B cell (primary cell): ENCODE measurements around the gene MRTFA. TPM values are rescaled to one million over a fixed set of nuclear protein-coding genes. Genes with fewer than 3 reads are reported as not detected.

Experiments
- ATAC-seq: fragments of 200-7000 bp; cut with Tn5 transposase; one replicate; pipeline ENCODE4 v1.10.0; 2021; ENCODE audit warnings: low read depth, mild to moderate bottlenecking, moderate number of reproducible peaks, moderate library complexity
- CTCF ChIA-PET: fragments of 350-600 bp; sonication (Branson Sonifier 250); formaldehyde crosslinking; loops from one replicate; lab custom pipeline; 2021; ENCODE audit warnings: antibody characterized with exemption, inconsistent platforms; lab: Charles Lee
- POLR2A ChIA-PET: fragments of 350-600 bp; sonication (Branson Sonifier 250); formaldehyde crosslinking; loops from one replicate; lab custom pipeline; 2021; ENCODE audit warnings: antibody characterized with exemption; lab: Charles Lee
- DNase-seq: peaks from one replicate; pipeline ENCODE4 v3.0.0; 2013
- H2AFZ ChIP-seq: 2 replicates; pipeline ENCODE4 v1.6.1; 2012; ENCODE audit warnings: mild to moderate bottlenecking, low read depth, low read length; ENCODE audit not compliant: insufficient read depth, poor library complexity, severe bottlenecking
- H3K27ac ChIP-seq, 2 donors: 1 replicate in 1 of 2; 2 replicates in 1 of 2; pipeline ENCODE4 v1.5.1; 2012 to 2013; ENCODE audit warnings: low read length in 2 of 2, mild to moderate bottlenecking in 2 of 2, moderate library complexity in 1 of 2
- H3K27me3 ChIP-seq, 4 experiments: fragments of 200-600 bp in 1 of 4; sonication (generic) in 1 of 4; replicated peaks in 1 of 4; 1 replicate in 2 of 4; 2 replicates in 2 of 4; pipeline versions ENCODE4 v1.6.1 to v1.7.0; 2013 to 2016; ENCODE audit warnings: low read length in 3 of 4, mild to moderate bottlenecking in 2 of 4, mixed read lengths in 1 of 4, moderate library complexity in 1 of 4; ENCODE audit not compliant: insufficient read depth in 4 of 4, control insufficient read depth in 3 of 4; ENCODE audit errors: control extremely low read depth in 1 of 4
- H3K36me3 ChIP-seq, 2 experiments: replicated peaks in 1 of 2; 1 replicate in 1 of 2; 2 replicates in 1 of 2; pipeline versions ENCODE4 v1.6.1 to v1.7.1; 2013; ENCODE audit warnings: low read length in 1 of 2; ENCODE audit not compliant: insufficient read depth in 2 of 2, control insufficient read depth in 1 of 2; ENCODE audit errors: control extremely low read depth in 1 of 2, extremely low read depth in 1 of 2
- H3K4me1 ChIP-seq, 2 donors: fragments of 200-600 bp in 1 of 2; sonication (generic) in 1 of 2; 1 replicate in 1 of 2; 2 replicates in 1 of 2; pipeline versions ENCODE4 v1.5.1 to v1.6.1; 2013 to 2017; ENCODE audit warnings: low read length in 2 of 2; ENCODE audit not compliant: control insufficient read depth in 2 of 2, insufficient read depth in 2 of 2
- H3K4me2 ChIP-seq: replicated peaks from 2 replicates; pipeline ENCODE3; 2012; ENCODE audit warnings: mild to moderate bottlenecking, low read depth, low read length; ENCODE audit not compliant: poor library complexity, severe bottlenecking
- H3K4me3 ChIP-seq, 5 experiments: fragments of 200-600 bp in 1 of 5; sonication (generic) in 1 of 5; 1 replicate in 3 of 5; 2 replicates in 2 of 5; pipeline versions ENCODE4 v1.5.1 to v1.7.0; 2011 to 2016; ENCODE audit warnings: low read length in 4 of 5, mild to moderate bottlenecking in 4 of 5, low read depth in 2 of 5, control low read depth in 1 of 5, moderate library complexity in 1 of 5; ENCODE audit not compliant: insufficient read depth in 1 of 5; ENCODE audit errors: control extremely low read depth in 1 of 5, extremely low read depth in 1 of 5
- H3K79me2 ChIP-seq: fragments of 200-600 bp; sonication (generic); one replicate; pipeline ENCODE4 v1.6.0; 2016; ENCODE audit warnings: low read length; ENCODE audit not compliant: control insufficient read depth, insufficient read depth
- H3K9ac ChIP-seq: fragments of 200-600 bp; sonication (generic); 2 replicates; pipeline ENCODE4 v1.6.1; 2017; ENCODE audit warnings: mild to moderate bottlenecking, low read length, moderate library complexity
- H3K9me3 ChIP-seq, 3 donors: one replicate each; pipeline versions ENCODE4 v1.6.1 to v1.7.1; 2013; ENCODE audit warnings: low read length in 2 of 3; ENCODE audit not compliant: control insufficient read depth in 2 of 3, insufficient read depth in 1 of 3; ENCODE audit errors: control extremely low read depth in 1 of 3
- H4K20me1 ChIP-seq: 2 replicates; pipeline ENCODE4 v1.6.0; 2012; ENCODE audit warnings: mild to moderate bottlenecking, low read length; ENCODE audit not compliant: insufficient read depth, control insufficient read depth, poor library complexity, severe bottlenecking
- H3K27ac Mint-ChIP-seq: one replicate; pipeline ENCODE4 v1.8.0; 2021; ENCODE audit warnings: mixed read lengths
- H3K27me3 Mint-ChIP-seq: one replicate; pipeline ENCODE4 v1.8.0; 2021; ENCODE audit warnings: mixed read lengths
- H3K4me1 Mint-ChIP-seq: one replicate; pipeline ENCODE4 v1.8.0; 2021; ENCODE audit warnings: mixed read lengths
- H3K4me3 Mint-ChIP-seq: one replicate; pipeline ENCODE4 v1.8.0; 2021; ENCODE audit warnings: mixed read lengths
- H3K9me3 Mint-ChIP-seq: one replicate; pipeline ENCODE4 v1.8.0; 2022; ENCODE audit warnings: mixed read lengths; ENCODE audit not compliant: insufficient read depth
- EZH2 ChIP-seq: IDR thresholded peaks from 2 replicates; pipeline ENCODE4 v1.6.1; 2012; ENCODE audit warnings: borderline replicate concordance, low read depth, mild to moderate bottlenecking, moderate library complexity, low read length; ENCODE audit not compliant: insufficient read depth, poor library complexity, severe bottlenecking
- WGBS: methylation state at CpG from one replicate; pipeline ENCODE4 v1.1.5; 2013; ENCODE audit warnings: missing lambda C conversion rate; ENCODE audit not compliant: insufficient coverage; 5-methylcytosine and 5-hydroxymethylcytosine counted together
- intact Hi-C: fragments of 100-400 bp; cut with micrococcal nuclease; formaldehyde crosslinking; loops from one replicate; pipeline ENCODE4 v1.10.0; 2022
- polyA plus RNA-seq: library from polyadenylated mRNA; depleted of rRNA; stranded (reverse); fragments of >200 nt; gene quantifications from 2 replicates; pipeline ENCODE4 v1.2.3, GENCODE V29; 2012
- total RNA-seq, 2 donors: library from RNA; stranded (reverse); fragments of 120-200 nt in 1 of 2; gene quantifications; 1 replicate in 1 of 2; 2 replicates in 1 of 2; pipeline versions ENCODE4 v1.2.3 to v1.2.4, GENCODE V29; 2013 to 2022
- TF ChIP-seq, protein P1 (sequence below): fragments of 200-600 bp; IDR thresholded peaks from one replicate; pipeline ENCODE4 v1.8.0; 2022; ENCODE audit warnings: antibody characterized with exemption, mild to moderate bottlenecking

MRTFA gene
- total and polyA plus RNA-seq, 2 donors (not counting 1 experiment from before 2014, with no cell fraction given): 28.9 to 82.6 TPM

DNA sequence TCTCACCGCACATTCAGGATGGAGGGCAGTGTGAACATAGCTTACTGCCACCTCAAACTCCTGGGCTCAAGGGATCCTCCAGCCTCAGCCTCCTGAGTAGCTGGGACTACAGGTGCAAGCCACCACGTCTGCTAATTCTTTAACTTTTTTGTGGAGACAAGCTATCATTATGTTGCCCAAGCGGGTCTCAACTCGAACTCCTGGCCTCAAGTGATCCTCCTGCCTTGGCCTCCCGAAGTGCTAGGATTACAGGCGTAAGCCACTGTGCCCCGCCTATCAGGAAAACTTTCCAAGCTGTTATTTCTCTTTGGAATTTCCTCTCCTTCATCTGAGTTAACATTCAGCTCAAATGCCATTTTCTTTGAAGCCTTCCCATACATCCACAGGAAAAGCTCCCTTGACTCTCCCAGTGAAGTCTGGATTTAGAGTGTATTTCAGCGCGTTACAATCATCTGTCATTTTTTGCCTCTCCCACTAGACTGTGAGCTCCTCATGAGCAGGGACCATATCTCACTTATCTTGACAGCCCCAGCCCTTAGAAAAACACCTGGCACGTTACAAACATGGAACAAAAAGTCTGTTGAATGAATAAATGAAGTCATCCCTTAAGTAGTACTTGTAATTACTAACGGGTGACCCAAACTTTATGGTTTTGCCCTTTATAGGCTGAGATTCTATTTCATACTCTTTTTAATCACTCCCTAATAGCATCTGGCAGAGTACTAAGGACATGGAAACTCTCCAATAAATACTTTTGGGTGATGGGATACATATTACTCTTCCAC, 2.2 kb downstream of the MRTFA start:
- Mint-ChIP-seq H3K9me3 (no peaks in the 10 kb centered on the region), H3K27ac (no peak overlapping the region), H3K4me3 (peak overlapping the region; percentile 98), H3K27me3 (no peaks in the 10 kb centered on the region), H3K4me1 (peaks cover 49% of the 10 kb centered on the region)
- H3K4me3 ChIP-seq: no peak overlapping the region
- ChIA-PET CTCF (interaction anchor here (1.5 to 7.3 kb wide), 5 partner anchors 11 to 220 kb away, joined by 4 to 48 read pairs (median 7); no protein-coding TSS in a partner anchor), POLR2A (interaction anchor here (0.7 kb wide), 1 partner anchor 517 kb away, joined by 3 read pairs; no protein-coding TSS in a partner anchor)
- H3K4me1 ChIP-seq: peaks cover 24 to 30% of the 10 kb centered on the region in 2 donors
- H3K9ac ChIP-seq: no peak overlapping the region
- peak overlapping the region; percentile 90 for H3K4me2 ChIP-seq
- peaks cover 42% of the 10 kb centered on the region for H4K20me1 ChIP-seq
- ATAC-seq (no peak), DNase-seq (no peak)
- 97% methylated on average over 7 of the region's 11 CpGs for WGBS
- H2AFZ ChIP-seq: no peak overlapping the region
- H3K27me3 ChIP-seq: no peaks in the 10 kb centered on the region
- H3K79me2 ChIP-seq: peaks cover 70% of the 10 kb centered on the region
- intact Hi-C loops: no loop called here
- H3K36me3 ChIP-seq: no peaks in the 10 kb centered on the region
- TF ChIP-seq EZH2: no peak
- TF ChIP-seq, protein P1, sequence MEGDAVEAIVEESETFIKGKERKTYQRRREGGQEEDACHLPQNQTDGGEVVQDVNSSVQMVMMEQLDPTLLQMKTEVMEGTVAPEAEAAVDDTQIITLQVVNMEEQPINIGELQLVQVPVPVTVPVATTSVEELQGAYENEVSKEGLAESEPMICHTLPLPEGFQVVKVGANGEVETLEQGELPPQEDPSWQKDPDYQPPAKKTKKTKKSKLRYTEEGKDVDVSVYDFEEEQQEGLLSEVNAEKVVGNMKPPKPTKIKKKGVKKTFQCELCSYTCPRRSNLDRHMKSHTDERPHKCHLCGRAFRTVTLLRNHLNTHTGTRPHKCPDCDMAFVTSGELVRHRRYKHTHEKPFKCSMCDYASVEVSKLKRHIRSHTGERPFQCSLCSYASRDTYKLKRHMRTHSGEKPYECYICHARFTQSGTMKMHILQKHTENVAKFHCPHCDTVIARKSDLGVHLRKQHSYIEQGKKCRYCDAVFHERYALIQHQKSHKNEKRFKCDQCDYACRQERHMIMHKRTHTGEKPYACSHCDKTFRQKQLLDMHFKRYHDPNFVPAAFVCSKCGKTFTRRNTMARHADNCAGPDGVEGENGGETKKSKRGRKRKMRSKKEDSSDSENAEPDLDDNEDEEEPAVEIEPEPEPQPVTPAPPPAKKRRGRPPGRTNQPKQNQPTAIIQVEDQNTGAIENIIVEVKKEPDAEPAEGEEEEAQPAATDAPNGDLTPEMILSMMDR: no peak
- no peak overlapping the region for H3K27ac ChIP-seq
- H3K9me3 ChIP-seq: no peaks in the 10 kb centered on the region

GRCh38 chr22:40633036-40633435, 3.5 kb downstream of the MRTFA start:
- no peaks in the 10 kb centered on the region for H3K9me3 Mint-ChIP-seq
- ATAC-seq (no peak), DNase-seq (no peak)
- H3K4me3 Mint-ChIP-seq: no peak overlapping the region
- no peak overlapping the region for H2AFZ ChIP-seq
- no peaks in the 10 kb centered on the region for H3K36me3 ChIP-seq
- H3K27ac Mint-ChIP-seq: no peak overlapping the region
- H3K4me3 ChIP-seq: no peak overlapping the region
- intact Hi-C loops: no loop called here
- no peaks in the 10 kb centered on the region for H3K9me3 ChIP-seq
- H4K20me1 ChIP-seq: peaks cover 55% of the 10 kb centered on the region
- H3K27ac ChIP-seq: no peak overlapping the region
- no peak overlapping the region for H3K9ac ChIP-seq
- ChIA-PET POLR2A (no interaction called here), CTCF (interaction anchor here (1.2 to 7.3 kb wide), 6 partner anchors 11 to 218 kb away, joined by 4 to 48 read pairs (median 6); no protein-coding TSS in a partner anchor)
- H3K4me1 ChIP-seq: peaks cover 26 to 38% of the 10 kb centered on the region in 2 donors
- H3K27me3 ChIP-seq: no peaks in the 10 kb centered on the region
- H3K27me3 Mint-ChIP-seq: no peaks in the 10 kb centered on the region
- TF ChIP-seq, protein P1: no peak
- TF ChIP-seq EZH2: no peak
- peaks cover 82% of the 10 kb centered on the region for H3K79me2 ChIP-seq
- no peak overlapping the region for H3K4me2 ChIP-seq
- WGBS: no CpG with 5 or more reads among the region's 3 CpGs
- peaks cover 57% of the 10 kb centered on the region for H3K4me1 Mint-ChIP-seq
